T-cell (primary cell): ENCODE measurements around the gene NAA40. TPM values are rescaled to one million over a fixed set of nuclear protein-coding genes. Genes with fewer than 3 reads are reported as not detected.

Experiments
- ATAC-seq, 4 experiments: fragments of 200-7000 bp in 3 of 4; fragments of 150-1000 bp in 1 of 4; cut with Tn5 transposase; replicated peaks in 1 of 4; 1 replicate in 3 of 4; 2 replicates in 1 of 4; pipeline ENCODE4 v1.10.0; 2021; ENCODE audit warnings: moderate library complexity in 3 of 4, mild to moderate bottlenecking in 2 of 4, moderate number of reproducible peaks in 1 of 4
- CTCF ChIA-PET, 2 donors: fragments of 300-600 bp; sonication (Branson Sonifier 250); formaldehyde crosslinking; loops; one replicate each; lab custom pipeline; 2022; ENCODE audit warnings: antibody characterized with exemption in 2 of 2; lab: Charles Lee
- POLR2A ChIA-PET, 2 donors: fragments of 300-600 bp; sonication (Branson Sonifier 250); formaldehyde crosslinking; loops; one replicate each; lab custom pipeline; 2022; ENCODE audit warnings: antibody characterized with exemption in 2 of 2; lab: Charles Lee
- DNase-seq, 35 experiments: peaks; one replicate each; pipeline versions ENCODE4 v3.0.0 to v3.0.0-alpha.2; 2013 to 2023
- H3K27ac ChIP-seq: one replicate; pipeline ENCODE4 v1.5.1; 2013; ENCODE audit warnings: low read length
- H3K27me3 ChIP-seq, 2 experiments: replicated peaks in 1 of 2; 1 replicate in 1 of 2; 2 replicates in 1 of 2; pipeline versions ENCODE4 v1.6.1 to v1.7.0; 2013; ENCODE audit warnings: low read length in 1 of 2, mixed read lengths in 1 of 2; ENCODE audit not compliant: control insufficient read depth in 2 of 2, insufficient read depth in 2 of 2; ENCODE audit errors: extremely low read depth in 1 of 2
- H3K36me3 ChIP-seq, 2 donors: 1 replicate in 1 of 2; 2 replicates in 1 of 2; pipeline versions ENCODE4 v1.6.1 to v1.7.0; 2013; ENCODE audit warnings: low read length in 1 of 2; ENCODE audit not compliant: control insufficient read depth in 2 of 2, insufficient read depth in 1 of 2; ENCODE audit errors: extremely low read depth in 1 of 2
- H3K4me1 ChIP-seq, 2 experiments: 1 replicate in 1 of 2; 2 replicates in 1 of 2; pipeline versions ENCODE4 v1.6.1 to v1.7.0; 2013; ENCODE audit warnings: low read length in 2 of 2, mixed read lengths in 1 of 2; ENCODE audit not compliant: insufficient read depth in 2 of 2, control insufficient read depth in 1 of 2; ENCODE audit errors: extremely low read depth in 1 of 2
- H3K4me3 ChIP-seq, 2 donors: 1 replicate in 1 of 2; 2 replicates in 1 of 2; pipeline versions ENCODE4 v1.5.1 to v1.7.0; 2013; ENCODE audit warnings: mild to moderate bottlenecking in 2 of 2, low read length in 1 of 2, moderate library complexity in 1 of 2; ENCODE audit not compliant: control insufficient read depth in 1 of 2; ENCODE audit errors: extremely low read depth in 1 of 2
- H3K9me3 ChIP-seq: 2 replicates; pipeline ENCODE4 v1.7.0; 2013
- H3K27ac Mint-ChIP-seq, 2 donors: one replicate each; pipeline ENCODE4 v1.8.0; 2020 to 2021; ENCODE audit warnings: mild to moderate bottlenecking in 2 of 2, mixed read lengths in 2 of 2
- H3K27me3 Mint-ChIP-seq, 2 donors: one replicate each; pipeline ENCODE4 v1.8.0; 2021 to 2022; ENCODE audit warnings: mixed read lengths in 2 of 2
- H3K36me3 Mint-ChIP-seq: one replicate; pipeline ENCODE4 v1.8.0; 2021; ENCODE audit warnings: mixed read lengths
- H3K4me1 Mint-ChIP-seq, 3 donors: one replicate each; pipeline ENCODE4 v1.8.0; 2020 to 2022; ENCODE audit warnings: mixed read lengths in 3 of 3, mild to moderate bottlenecking in 1 of 3
- H3K4me3 Mint-ChIP-seq, 3 donors: one replicate each; pipeline ENCODE4 v1.8.0; 2020 to 2022; ENCODE audit warnings: mild to moderate bottlenecking in 3 of 3, mixed read lengths in 3 of 3, moderate library complexity in 3 of 3
- H3K9me3 Mint-ChIP-seq, 3 donors: one replicate each; pipeline ENCODE4 v1.8.0; 2020 to 2022; ENCODE audit warnings: mixed read lengths in 3 of 3
- WGBS: methylation state at CpG from one replicate; pipeline ENCODE4 v1.1.5; 2013; ENCODE audit warnings: missing lambda C conversion rate; ENCODE audit not compliant: insufficient coverage; 5-methylcytosine and 5-hydroxymethylcytosine counted together
- total RNA-seq, 35 experiments: library from RNA in 6 of 35; stranded (reverse) in 6 of 35; fragments of 120-200 nt in 1 of 35; gene quantifications; one replicate each; pipeline versions ENCODE4 v1.2.1 to v1.2.4 and lab custom pipeline; 2013 to 2026

Gene NAA40
- total RNA-seq, 5 donors from 2014 or later (not counting 1 experiment from before 2014, with no cell fraction given): 19.0 to 27.5 (median 23.5) TPM

GRCh38 chr11:64000740-64001483, 62.1 kb downstream of the NAA40 start:
- peaks cover 10% of the 10 kb centered on the region for H3K36me3 Mint-ChIP-seq
- H3K4me3 Mint-ChIP-seq: peak overlapping the region; percentile 17 to 61 (median 45)
- H3K9me3 ChIP-seq: no peaks in the 10 kb centered on the region
- H3K27ac Mint-ChIP-seq: no peak overlapping the region
- DNase-seq (no peak), ATAC-seq (no peak)
- peaks cover 9 to 21% of the 10 kb centered on the region in 2 donors for H3K36me3 ChIP-seq
- peaks cover 8 to 17% (median 16%) of the 10 kb centered on the region in 3 donors for H3K4me1 Mint-ChIP-seq
- ChIA-PET CTCF (interaction anchor here (0.5 to 0.9 kb wide), 4 partner anchors 10 to 1549 kb away, joined by 3 to 4 read pairs (median 3); no protein-coding TSS in a partner anchor), POLR2A (interaction anchor here in 1 of 2 donors (0.8 kb wide), 1 partner anchor 163 kb away, joined by 3 read pairs; no protein-coding TSS in a partner anchor)
- peak overlapping the region; percentile 23 to 59 for H3K4me3 ChIP-seq
- H3K27me3 Mint-ChIP-seq: peaks cover 0 to 2% of the 10 kb centered on the region in 2 donors
- peaks cover 0 to 21% of the 10 kb centered on the region in 2 experiments for H3K27me3 ChIP-seq
- H3K27ac ChIP-seq: no peak overlapping the region
- H3K4me1 ChIP-seq: peaks cover 7 to 31% of the 10 kb centered on the region in 2 experiments
- H3K9me3 Mint-ChIP-seq: no peaks in the 10 kb centered on the region
- 30% methylated on average over 60 of the region's 60 CpGs for WGBS

DNA sequence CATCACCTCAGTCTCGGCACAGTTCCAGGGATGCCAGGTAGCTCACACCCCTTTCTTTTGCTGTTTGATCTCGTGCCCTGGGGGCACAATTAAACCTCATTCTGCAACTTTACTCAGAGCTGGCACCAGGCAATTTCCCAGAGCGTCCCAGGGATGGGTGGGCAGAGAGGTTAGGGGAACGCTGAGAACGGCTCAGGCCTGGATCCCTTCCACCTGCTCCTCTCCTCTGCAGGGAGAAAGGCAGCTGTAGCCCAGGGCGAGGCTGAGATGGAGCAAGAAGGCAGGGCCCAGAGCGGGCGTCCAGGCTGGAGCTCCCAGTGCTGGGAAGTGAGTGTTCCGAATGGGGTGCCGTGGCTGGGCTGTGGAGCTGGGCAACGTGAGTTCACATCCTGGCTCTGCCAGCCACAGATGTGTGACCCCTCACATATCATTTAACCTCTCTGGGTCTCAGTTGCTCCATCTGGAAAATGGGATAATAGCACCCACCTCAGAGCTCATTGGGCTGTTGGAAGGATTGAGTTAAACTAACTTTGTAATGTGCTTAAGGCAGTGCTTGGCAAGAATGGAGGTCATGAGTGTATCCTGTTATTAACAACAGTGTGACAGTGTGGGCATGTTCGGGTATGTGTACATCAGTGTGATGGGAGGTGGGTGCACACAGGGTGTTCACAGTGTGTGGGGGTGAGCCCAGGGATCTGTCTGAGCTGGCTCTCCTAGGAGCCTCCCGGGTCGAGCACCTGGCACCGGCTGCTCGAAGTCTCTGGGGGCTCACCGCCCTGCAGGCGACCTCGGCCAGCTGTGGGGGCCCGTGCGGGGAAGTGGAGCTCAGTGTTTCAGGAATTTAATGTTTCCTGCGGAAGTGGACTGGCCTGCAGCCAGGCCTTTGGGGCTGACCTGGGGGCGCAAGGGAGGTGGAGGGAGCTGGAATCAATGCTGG, 63.0 kb downstream of the NAA40 start:
- WGBS: 52% methylated on average over 10 of the region's 23 CpGs
- H3K4me1 Mint-ChIP-seq: peaks cover 8 to 18% (median 17%) of the 10 kb centered on the region in 3 donors
- ChIA-PET POLR2A (no interaction called here), CTCF (interaction anchor here in 1 of 2 donors (0.9 kb wide), 1 partner anchor 11 kb away, joined by 3 read pairs; no protein-coding TSS in a partner anchor)
- peaks cover 7 to 31% of the 10 kb centered on the region in 2 experiments for H3K4me1 ChIP-seq
- no peaks in the 10 kb centered on the region for H3K9me3 ChIP-seq
- no peak overlapping the region for H3K4me3 ChIP-seq
- no peak overlapping the region for H3K27ac Mint-ChIP-seq
- peak overlapping the region; percentile 17 to 61 (median 45) for H3K4me3 Mint-ChIP-seq
- H3K36me3 Mint-ChIP-seq: peaks cover 10% of the 10 kb centered on the region
- H3K36me3 ChIP-seq: peaks cover 2 to 13% of the 10 kb centered on the region in 2 donors
- H3K9me3 Mint-ChIP-seq: no peaks in the 10 kb centered on the region
- ATAC-seq (no peak), DNase-seq (no peak)
- peaks cover 0 to 29% of the 10 kb centered on the region in 2 experiments for H3K27me3 ChIP-seq
- peaks cover 3 to 9% of the 10 kb centered on the region in 2 donors for H3K27me3 Mint-ChIP-seq
- H3K27ac ChIP-seq: no peak overlapping the region

- H3K9me3 ChIP-seq: no peaks in the 10 kb centered on the region
- Mint-ChIP-seq H3K9me3 (no peaks in the 10 kb centered on the region), H3K27ac (no peak overlapping the region), H3K36me3 (no peaks in the 10 kb centered on the region), H3K4me3 (no peak overlapping the region), H3K4me1 (peaks cover 9 to 27% (median 24%) of the 10 kb centered on the region in 3 donors), H3K27me3 (peaks cover 19 to 31% of the 10 kb centered on the region in 2 donors)
- DNase-seq (no peak), ATAC-seq (no peak)
- CTCF ChIA-PET: no interaction called here
- peaks cover 5 to 36% of the 10 kb centered on the region in 2 experiments for H3K4me1 ChIP-seq
- POLR2A ChIA-PET: no interaction called here
- H3K36me3 ChIP-seq: no peaks in the 10 kb centered on the region
- no peak overlapping the region for H3K4me3 ChIP-seq
- WGBS: 76% methylated on average over 14 of the region's 23 CpGs
- H3K27ac ChIP-seq: no peak overlapping the region
- peaks cover 0 to 50% of the 10 kb centered on the region in 2 experiments for H3K27me3 ChIP-seq
Measured at GRCh38 chr11:64003807-64004589, 65.2 kb downstream of the NAA40 start.

GRCh38 chr11:64004590-64004984, 65.8 kb downstream of the NAA40 start:
- WGBS: 80% methylated on average over 1 of the region's 4 CpGs
- H3K4me3 ChIP-seq: no peak overlapping the region
- Mint-ChIP-seq H3K27ac (no peak overlapping the region), H3K36me3 (no peaks in the 10 kb centered on the region), H3K4me1 (peaks cover 9 to 27% (median 24%) of the 10 kb centered on the region in 3 donors), H3K27me3 (peaks cover 19 to 32% of the 10 kb centered on the region in 2 donors), H3K9me3 (no peaks in the 10 kb centered on the region), H3K4me3 (no peak overlapping the region)
- peaks cover 0 to 55% of the 10 kb centered on the region in 2 experiments for H3K27me3 ChIP-seq
- POLR2A ChIA-PET: no interaction called here
- H3K9me3 ChIP-seq: no peaks in the 10 kb centered on the region
- no peaks in the 10 kb centered on the region for H3K36me3 ChIP-seq
- ATAC-seq (no peak), DNase-seq (no peak)
- CTCF ChIA-PET: no interaction called here
- H3K27ac ChIP-seq: no peak overlapping the region
- H3K4me1 ChIP-seq: peaks cover under 1 to 30% of the 10 kb centered on the region in 2 experiments

GRCh38 chr11:64005691-64006090, 66.9 kb downstream of the NAA40 start:
- peaks cover 22 to 32% of the 10 kb centered on the region in 2 donors for H3K27me3 Mint-ChIP-seq
- POLR2A ChIA-PET: no interaction called here
- WGBS: 80% methylated on average over 4 of the region's 4 CpGs

More at GRCh38 chr11:64005691-64006090, 66.9 kb downstream of the NAA40 start:
- Mint-ChIP-seq H3K9me3 (peaks cover 0 to 3% (median 0%) of the 10 kb centered on the region in 3 donors), H3K27ac (no peak overlapping the region), H3K4me3 (no peak overlapping the region), H3K36me3 (no peaks in the 10 kb centered on the region), H3K4me1 (peaks cover 9 to 24% (median 23%) of the 10 kb centered on the region in 3 donors)
- H3K4me3 ChIP-seq: no peak overlapping the region
- peaks cover 0 to 58% of the 10 kb centered on the region in 2 experiments for H3K27me3 ChIP-seq
- H3K9me3 ChIP-seq: no peaks in the 10 kb centered on the region
- no peaks in the 10 kb centered on the region for H3K36me3 ChIP-seq
- CTCF ChIA-PET: no interaction called here
- DNase-seq (no peak), ATAC-seq (no peak)
- no peak overlapping the region for H3K27ac ChIP-seq
- peaks cover 0 to 22% of the 10 kb centered on the region in 2 experiments for H3K4me1 ChIP-seq
